KMS-11 (cell line): ENCODE measurements around the gene MAP3K7CL.

Source experiments
- H2AFZ ChIP-seq: fragments of 200-600 bp; sonication (generic); 2 replicates; pipeline ENCODE4 v1.6.1; 2016; ENCODE audit warnings: antibody characterized with exemption, mixed run types, low read depth
- H3K27ac ChIP-seq: fragments of 200-600 bp; sonication (generic); 2 replicates; pipeline ENCODE4 v1.6.1; 2016; ENCODE audit warnings: mild to moderate bottlenecking, mixed run types
- H3K27me3 ChIP-seq: fragments of 200-600 bp; sonication (generic); 2 replicates; pipeline ENCODE4 v1.6.1; 2017; ENCODE audit warnings: mild to moderate bottlenecking, low read depth, mixed run types, moderate library complexity; ENCODE audit not compliant: insufficient read depth
- H3K36me3 ChIP-seq: fragments of 200-600 bp; sonication (generic); 2 replicates; pipeline ENCODE4 v1.6.1; 2017; ENCODE audit warnings: mild to moderate bottlenecking, mixed run types; ENCODE audit not compliant: insufficient read depth
- H3K4me1 ChIP-seq: fragments of 200-600 bp; sonication (generic); 2 replicates; pipeline ENCODE4 v1.6.1; 2016; ENCODE audit warnings: mild to moderate bottlenecking, low read depth, mixed run types; ENCODE audit not compliant: poor library complexity, severe bottlenecking
- H3K4me2 ChIP-seq: fragments of 200-600 bp; sonication (generic); 2 replicates; pipeline ENCODE4 v1.7.0; 2016; ENCODE audit warnings: mild to moderate bottlenecking, mixed run types
- H3K4me3 ChIP-seq: fragments of 200-600 bp; sonication (generic); IDR thresholded peaks from 2 replicates; pipeline ENCODE4 v1.6.1; 2017; ENCODE audit warnings: low read depth, low read length, mixed read lengths; ENCODE audit not compliant: insufficient read depth
- H3K79me2 ChIP-seq: fragments of 200-600 bp; sonication (generic); 2 replicates; pipeline ENCODE4 v1.6.1; 2016; ENCODE audit warnings: low read depth, mixed run types; ENCODE audit not compliant: insufficient read depth
- H3K9ac ChIP-seq: fragments of 200-600 bp; sonication (generic); 2 replicates; pipeline ENCODE4 v1.6.1; 2016; ENCODE audit warnings: mild to moderate bottlenecking, mixed run types
- H4K20me1 ChIP-seq: fragments of 200-600 bp; sonication (generic); 2 replicates; pipeline ENCODE4 v1.6.1; 2016; ENCODE audit warnings: mild to moderate bottlenecking, mixed run types; ENCODE audit not compliant: insufficient read depth
- TF ChIP-seq, protein P1 (sequence below): fragments of 200-600 bp; sonication (generic); conservative IDR thresholded peaks from 2 replicates; pipeline ENCODE4 v1.6.1; 2017; ENCODE audit warnings: low read depth, mild to moderate bottlenecking, antibody characterized with exemption, low read length, moderate library complexity, mixed read lengths

MAP3K7CL gene

GRCh38 chr21:29208044-29208681 is 77.7 kb downstream of the MAP3K7CL start:
- Histone ChIP-seq H2AFZ (no peak overlapping the region), H3K4me3 (no peak overlapping the region), H4K20me1 (no peaks in the 10 kb centered on the region), H3K4me2 (no peak overlapping the region), H3K27me3 (no peaks in the 10 kb centered on the region), H3K27ac (no peak overlapping the region), H3K9ac (no peak overlapping the region), H3K79me2 (no peaks in the 10 kb centered on the region), H3K4me1 (no peaks in the 10 kb centered on the region), H3K36me3 (no peaks in the 10 kb centered on the region)
- TF ChIP-seq, protein P1, sequence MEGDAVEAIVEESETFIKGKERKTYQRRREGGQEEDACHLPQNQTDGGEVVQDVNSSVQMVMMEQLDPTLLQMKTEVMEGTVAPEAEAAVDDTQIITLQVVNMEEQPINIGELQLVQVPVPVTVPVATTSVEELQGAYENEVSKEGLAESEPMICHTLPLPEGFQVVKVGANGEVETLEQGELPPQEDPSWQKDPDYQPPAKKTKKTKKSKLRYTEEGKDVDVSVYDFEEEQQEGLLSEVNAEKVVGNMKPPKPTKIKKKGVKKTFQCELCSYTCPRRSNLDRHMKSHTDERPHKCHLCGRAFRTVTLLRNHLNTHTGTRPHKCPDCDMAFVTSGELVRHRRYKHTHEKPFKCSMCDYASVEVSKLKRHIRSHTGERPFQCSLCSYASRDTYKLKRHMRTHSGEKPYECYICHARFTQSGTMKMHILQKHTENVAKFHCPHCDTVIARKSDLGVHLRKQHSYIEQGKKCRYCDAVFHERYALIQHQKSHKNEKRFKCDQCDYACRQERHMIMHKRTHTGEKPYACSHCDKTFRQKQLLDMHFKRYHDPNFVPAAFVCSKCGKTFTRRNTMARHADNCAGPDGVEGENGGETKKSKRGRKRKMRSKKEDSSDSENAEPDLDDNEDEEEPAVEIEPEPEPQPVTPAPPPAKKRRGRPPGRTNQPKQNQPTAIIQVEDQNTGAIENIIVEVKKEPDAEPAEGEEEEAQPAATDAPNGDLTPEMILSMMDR = no peak

DNA sequence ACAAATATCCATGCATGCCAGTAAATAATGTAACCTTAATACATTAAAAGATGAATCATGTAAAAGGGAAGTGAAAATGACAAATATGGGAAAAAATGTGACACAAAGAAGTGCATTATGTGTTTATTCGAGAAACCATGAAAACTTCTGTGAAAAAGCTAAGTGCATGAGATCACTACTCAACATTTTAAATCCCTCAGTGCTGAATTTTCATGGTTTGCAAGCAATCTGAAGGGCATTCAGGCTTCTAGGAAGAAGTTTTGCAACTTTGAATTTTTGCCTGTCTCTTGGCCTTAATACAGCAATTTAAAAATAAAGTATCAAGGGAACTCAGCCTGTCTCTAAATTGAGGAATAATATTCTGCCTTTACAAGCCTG is 78.2 kb downstream of the MAP3K7CL start:
- no peaks in the 10 kb centered on the region for H4K20me1 ChIP-seq

DNA sequence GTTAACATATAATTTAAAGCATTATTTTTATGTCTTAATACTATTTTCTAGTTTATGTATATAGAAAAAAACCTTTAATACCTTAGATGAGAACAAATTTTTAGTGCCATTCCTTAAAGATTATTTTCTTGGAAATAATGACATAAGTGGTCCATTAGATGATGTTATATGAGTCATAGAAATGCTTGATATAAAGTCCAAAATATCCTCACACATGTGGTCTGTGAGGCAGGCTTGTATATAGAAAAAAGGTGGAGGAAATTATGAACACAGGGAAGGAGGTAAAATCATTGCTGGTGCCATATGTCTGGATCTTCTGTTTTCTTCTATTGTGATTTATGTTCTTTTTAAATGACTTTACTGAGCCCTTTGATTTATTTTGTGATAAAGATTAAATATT is 79.3 kb downstream of the MAP3K7CL start:
- H2AFZ ChIP-seq = no peak overlapping the region
- no peak overlapping the region for H3K4me2 ChIP-seq
- H3K27me3 ChIP-seq = no peaks in the 10 kb centered on the region
- H4K20me1 ChIP-seq = no peaks in the 10 kb centered on the region
- TF ChIP-seq, protein P1 = no peak
- no peaks in the 10 kb centered on the region for H3K79me2 ChIP-seq
- H3K36me3 ChIP-seq = no peaks in the 10 kb centered on the region
- H3K9ac ChIP-seq = no peak overlapping the region
- no peaks in the 10 kb centered on the region for H3K4me1 ChIP-seq
- no peak overlapping the region for H3K4me3 ChIP-seq
- H3K27ac ChIP-seq = no peak overlapping the region

More for the DNA sequence above, 78.2 kb downstream of the MAP3K7CL start:
- Histone ChIP-seq H3K27ac (no peak overlapping the region), H3K27me3 (no peaks in the 10 kb centered on the region), H2AFZ (no peak overlapping the region), H3K4me3 (no peak overlapping the region), H3K36me3 (no peaks in the 10 kb centered on the region), H3K79me2 (no peaks in the 10 kb centered on the region), H3K4me2 (no peak overlapping the region), H3K9ac (no peak overlapping the region), H3K4me1 (no peaks in the 10 kb centered on the region)
- TF ChIP-seq, protein P1 = no peak

- H3K9ac ChIP-seq = no peak overlapping the region
- H2AFZ ChIP-seq = no peak overlapping the region
- no peaks in the 10 kb centered on the region for H3K4me1 ChIP-seq
- H3K27me3 ChIP-seq = no peaks in the 10 kb centered on the region
- no peaks in the 10 kb centered on the region for H4K20me1 ChIP-seq
- TF ChIP-seq, protein P1 = no peak
- H3K79me2 ChIP-seq = no peaks in the 10 kb centered on the region
- no peaks in the 10 kb centered on the region for H3K36me3 ChIP-seq
- no peak overlapping the region for H3K4me2 ChIP-seq
- no peak overlapping the region for H3K27ac ChIP-seq
- H3K4me3 ChIP-seq = no peak overlapping the region
These were observed 80.8 kb downstream of the MAP3K7CL start for GRCh38 chr21:29211205-29211604.
